Measurements from ENCODE around the gene LRRC61.
"Not testable (repeated sequence)": the region's sequence is repeated elsewhere in the genome, so short reads cannot be mapped to it uniquely, and the experiment has no call there.

- TF ChIP-seq CTCF (IDR thresholded peaks at IDR 0.05 in 8 of 11, conservative IDR thresholded peaks at IDR 0.05 in 3 of 11); POLR2AphosphoS5 (IDR thresholded peaks at IDR 0.05); POLR2A (IDR thresholded peaks at IDR 0.05): not testable (repeated sequence)
These were observed 20.2 kb upstream of the LRRC61 start for GRCh38 chr7:150302908-150303310.
